Upper lobe of left lung (tissue), 4 donors: ENCODE measurements around the gene ANKRD23.

Source experiments
- CTCF ChIP-seq, 6 experiments: fragments of 450-650 bp in 4 of 6; fragments of 200-600 bp in 2 of 6; sonication (generic) in 2 of 6; IDR thresholded peaks; one replicate each; pipeline ENCODE4 v1.5.1; 2016 to 2019; ENCODE audit warnings: antibody characterized with exemption in 6 of 6
- EP300 ChIP-seq, 4 donors: sonication (generic); formaldehyde crosslinking; IDR thresholded peaks; one replicate each; pipeline ENCODE4 v1.5.1; 2017; ENCODE audit warnings: antibody characterized with exemption in 4 of 4, control low read depth in 2 of 4
- POLR2AphosphoS5 ChIP-seq, 2 donors: sonication (generic); formaldehyde crosslinking; IDR thresholded peaks; one replicate each; pipeline ENCODE4 v1.5.1; 2017; ENCODE audit warnings: antibody characterized with exemption in 2 of 2

GRCh38 chr2:96789245-96789617, 54.6 kb downstream of the ANKRD23 start:
- no peak for TF ChIP-seq CTCF (IDR thresholded peaks at IDR 0.05)
- TF ChIP-seq POLR2AphosphoS5 (IDR thresholded peaks at IDR 0.05): no peak
- no peak for TF ChIP-seq EP300 (IDR thresholded peaks at IDR 0.05)
